Bronchial smooth muscle cell (primary cell): ENCODE measurements around the gene PPM1N. TPM values are rescaled to one million over a fixed set of nuclear protein-coding genes. Genes with fewer than 3 reads are reported as not detected.

Source experiments
- total RNA-seq: library from RNA; depleted of rRNA; stranded (reverse); fragments of >200 nt; gene quantifications from 2 replicates; pipeline ENCODE4 v1.2.1, GENCODE V29; 2014

The PPM1N gene, protein sequence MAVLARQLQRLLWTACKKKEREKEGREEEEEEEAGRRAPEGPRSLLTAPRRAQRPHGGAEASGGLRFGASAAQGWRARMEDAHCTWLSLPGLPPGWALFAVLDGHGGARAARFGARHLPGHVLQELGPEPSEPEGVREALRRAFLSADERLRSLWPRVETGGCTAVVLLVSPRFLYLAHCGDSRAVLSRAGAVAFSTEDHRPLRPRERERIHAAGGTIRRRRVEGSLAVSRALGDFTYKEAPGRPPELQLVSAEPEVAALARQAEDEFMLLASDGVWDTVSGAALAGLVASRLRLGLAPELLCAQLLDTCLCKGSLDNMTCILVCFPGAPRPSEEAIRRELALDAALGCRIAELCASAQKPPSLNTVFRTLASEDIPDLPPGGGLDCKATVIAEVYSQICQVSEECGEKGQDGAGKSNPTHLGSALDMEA
- 5.5 and 7.5 TPM in 2 replicates for total RNA-seq

GRCh38 chr19:45498411-45499195 is at the start of gene PPM1N:
PPM1N (plus strand) TSS chr19:45498443; CDS start chr19:45498473, 30 bp downstream.

DNA sequence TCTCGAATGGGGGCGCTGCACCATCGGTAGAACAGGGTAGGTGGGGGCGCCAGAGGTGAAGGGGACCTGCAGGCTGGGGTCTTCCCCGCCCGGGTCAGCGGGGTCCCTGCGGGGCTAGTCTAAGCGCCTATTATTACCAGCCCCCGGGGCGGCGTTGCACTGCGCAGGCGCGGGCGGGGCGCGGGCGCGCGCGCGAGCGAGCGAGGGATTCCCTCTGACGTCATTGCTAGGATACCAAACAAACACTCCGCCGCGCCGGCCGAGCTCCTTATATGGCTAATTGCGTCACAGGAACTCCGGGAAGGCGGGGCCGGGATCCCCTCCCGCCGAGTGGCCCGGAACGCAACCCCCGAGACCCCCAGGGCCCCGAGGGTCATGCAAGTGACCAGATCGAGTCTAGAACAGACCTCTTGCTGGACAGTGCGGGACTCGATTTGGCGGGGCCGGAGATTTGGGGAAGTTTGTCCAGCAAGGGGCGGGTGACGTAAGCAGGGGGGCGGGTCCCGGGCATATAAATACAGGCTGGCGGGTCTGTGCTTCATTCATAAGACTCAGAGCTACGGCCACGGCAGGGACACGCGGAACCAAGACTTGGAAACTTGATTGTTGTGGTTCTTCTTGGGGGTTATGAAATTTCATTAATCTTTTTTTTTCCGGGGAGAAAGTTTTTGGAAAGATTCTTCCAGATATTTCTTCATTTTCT is 30.6 kb upstream of the PPM1N start, which contains the start of gene FOSB:
Gene FOSB (plus strand): TSS at position 541 of the 703 bp plus-strand sequence. CDS start 591 bp downstream, outside the sequence.

GRCh38 chr19:45506989-45507871 is 9.0 kb downstream of the PPM1N start, which contains the start of gene VASP:
VASP (plus strand) TSS chr19:45507479; CDS start chr19:45507772, 293 bp downstream.

Other genes starting within 250 kb of the PPM1N start
- gene MARK4, start 247.2 kb upstream of the PPM1N start, total RNA-seq, result 8.2 and 15.9 TPM in 2 replicates
- gene CKM, start 175.6 kb upstream of the PPM1N start, total RNA-seq, result not detected in 2 replicates
- 0.16 TPM in 1 of 2 replicates, not detected in the other for gene KLC3, start 157.7 kb upstream of the PPM1N start, total RNA-seq
- 12.5 and 13.2 TPM in 2 replicates for gene ERCC2, start 127.9 kb upstream of the PPM1N start, total RNA-seq
- 0.60 and 1.3 TPM in 2 replicates for gene PPP1R13L, start 93.4 kb upstream of the PPM1N start, total RNA-seq
- 1.5 and 2.0 TPM in 2 replicates for gene POLR1G, start 91.8 kb upstream of the PPM1N start, total RNA-seq
- 45.9 and 58.8 TPM in 2 replicates for gene ERCC1, start 74.5 kb upstream of the PPM1N start, total RNA-seq
- 0.79 and 1.1 TPM in 2 replicates for gene FOSB, start 30.4 kb upstream of the PPM1N start, total RNA-seq
- 8.5 and 12.1 TPM in 2 replicates for gene RTN2, start 1.4 kb upstream of the PPM1N start, total RNA-seq
- gene VASP, start 9.0 kb downstream of the PPM1N start, total RNA-seq, result 18.9 and 32.5 TPM in 2 replicates
- gene OPA3, start 86.4 kb downstream of the PPM1N start, total RNA-seq, result 2.7 and 3.5 TPM in 2 replicates
- gene GPR4, start 103.8 kb downstream of the PPM1N start, total RNA-seq, result under 0.01 TPM in 1 of 2 replicates, not detected in the other
- 31.2 and 48.1 TPM in 2 replicates for gene EML2, start 141.0 kb downstream of the PPM1N start, total RNA-seq
- gene GIPR, start 169.8 kb downstream of the PPM1N start, total RNA-seq, result 0.09 and 0.16 TPM in 2 replicates
- gene SNRPD2, start 193.5 kb downstream of the PPM1N start, total RNA-seq, result 843 and 916 TPM in 2 replicates
- 1.6 and 5.8 TPM in 2 replicates for gene QPCTL, start 194.2 kb downstream of the PPM1N start, total RNA-seq
- 2.4 and 2.6 TPM in 2 replicates for gene FBXO46, start 232.5 kb downstream of the PPM1N start, total RNA-seq
- not detected in 2 replicates for gene MEIOSIN, start 235.0 kb downstream of the PPM1N start, total RNA-seq